ENCODE results near the gene VPS13C.

DNA sequence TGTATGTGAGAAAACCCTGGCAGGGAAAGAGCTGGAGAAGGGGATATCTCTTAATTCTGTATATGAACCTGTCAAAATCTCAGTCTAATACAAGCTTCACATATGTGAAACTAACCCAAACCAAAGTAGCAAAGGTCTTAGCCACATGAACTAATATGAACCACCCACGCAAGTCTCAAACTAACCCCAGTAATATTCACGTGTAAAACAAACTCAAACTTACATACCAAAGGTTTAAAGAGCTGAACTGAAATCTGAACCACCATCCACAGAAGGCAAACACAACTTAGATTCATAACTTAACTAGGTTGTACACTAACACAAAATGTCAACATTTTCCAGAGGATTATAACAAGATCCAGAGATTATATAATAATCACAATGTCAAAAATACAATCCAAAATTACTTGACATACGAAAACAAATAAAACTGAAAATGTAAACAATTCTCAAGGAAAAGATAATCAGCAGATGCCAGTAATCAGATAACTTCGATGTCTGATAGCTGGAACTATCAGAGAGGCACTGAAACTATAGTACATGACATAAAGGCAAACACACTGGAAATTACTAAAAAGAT is 64.1 kb downstream of the VPS13C start:
- TF ChIP-seq POLR2AphosphoS5 (IDR thresholded peaks at IDR 0.05; ENCODE audit: low read depth, low read length) (no peak), POLR2A (IDR thresholded peaks at IDR 0.05; ENCODE audit: low read depth, low read length) (no peak), TAF1 (IDR thresholded peaks at IDR 0.05; ENCODE audit: borderline replicate concordance, low read depth, low read length) (no peak)
